GM12891 (cell line): ENCODE results near the gene CRIP2.

Experiments
- DNase-seq: peaks from one replicate; pipeline ENCODE4 v3.0.0; 2011; ENCODE audit warnings: low spot score; ENCODE audit not compliant: insufficient read length
- FAIRE-seq: peaks from 2 replicates; lab custom pipeline; 2011; peaks lifted over from hg19 to GRCh38; lab: Jason Lieb, UNC
- PAX5 ChIP-seq: IDR thresholded peaks from 2 replicates; pipeline ENCODE4 v1.6.1; 2011; ENCODE audit warnings: low read length, moderate library complexity, mild to moderate bottlenecking; ENCODE audit not compliant: insufficient read depth, severe bottlenecking
- POLR2A ChIP-seq: IDR thresholded peaks from 2 replicates; pipeline ENCODE4 v1.6.1; 2011; ENCODE audit warnings: low read depth, low read length, control low read depth
- POLR2AphosphoS5 ChIP-seq: IDR thresholded peaks from 2 replicates; pipeline ENCODE4 v1.6.1; 2011; ENCODE audit warnings: low read depth, low read length, control low read depth
- POU2F2 ChIP-seq: IDR thresholded peaks from 2 replicates; pipeline ENCODE4 v1.6.1; 2011; ENCODE audit warnings: low read depth, mild to moderate bottlenecking, control low read depth, low read length, moderate library complexity
- SPI1 ChIP-seq: IDR thresholded peaks from 2 replicates; pipeline ENCODE4 v1.6.1; 2011; ENCODE audit warnings: low read depth, low read length, control low read depth
- TAF1 ChIP-seq: IDR thresholded peaks from 2 replicates; pipeline ENCODE4 v1.6.1; 2011; ENCODE audit warnings: low read depth, low read length, control low read depth

CRIP2 gene

GRCh38 chr14:105458010-105458409, 16.6 kb upstream of the CRIP2 start:
- no peak for TF ChIP-seq POU2F2
- DNase-seq, result no peak
- no peak for FAIRE-seq

DNA sequence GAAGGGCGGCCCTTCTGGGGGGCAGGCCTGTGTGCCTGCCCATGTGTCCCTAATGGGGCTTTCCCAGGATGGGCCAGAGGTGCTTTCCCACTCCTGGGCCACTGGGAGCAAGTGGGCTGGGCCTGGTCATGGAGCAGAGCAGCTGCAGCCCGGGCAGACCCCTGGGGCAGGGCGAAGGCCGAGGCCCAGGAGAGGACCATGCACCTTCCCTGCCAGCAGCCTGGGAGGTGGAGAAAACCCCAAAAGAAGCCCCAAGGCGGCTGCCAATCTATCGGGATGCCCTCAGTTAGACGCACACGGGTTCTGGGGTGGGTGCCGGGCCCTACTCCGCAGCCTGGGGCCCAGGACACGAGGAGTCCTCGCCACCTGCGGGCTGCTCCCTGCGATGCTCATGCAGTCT, 16.1 kb upstream of the CRIP2 start:
- FAIRE-seq, result no peak
- no peak for DNase-seq
- TF ChIP-seq SPI1 (no peak), TAF1 (no peak), POLR2AphosphoS5 (no peak), POU2F2 (no peak), POLR2A (no peak), PAX5 (no peak)

GRCh38 chr14:105460116-105460515, 14.5 kb upstream of the CRIP2 start:
- TF ChIP-seq POU2F2 (no peak), POLR2A (no peak), TAF1 (no peak), POLR2AphosphoS5 (no peak), PAX5 (no peak), SPI1 (no peak)
- FAIRE-seq (no peak), DNase-seq (no peak)

DNA sequence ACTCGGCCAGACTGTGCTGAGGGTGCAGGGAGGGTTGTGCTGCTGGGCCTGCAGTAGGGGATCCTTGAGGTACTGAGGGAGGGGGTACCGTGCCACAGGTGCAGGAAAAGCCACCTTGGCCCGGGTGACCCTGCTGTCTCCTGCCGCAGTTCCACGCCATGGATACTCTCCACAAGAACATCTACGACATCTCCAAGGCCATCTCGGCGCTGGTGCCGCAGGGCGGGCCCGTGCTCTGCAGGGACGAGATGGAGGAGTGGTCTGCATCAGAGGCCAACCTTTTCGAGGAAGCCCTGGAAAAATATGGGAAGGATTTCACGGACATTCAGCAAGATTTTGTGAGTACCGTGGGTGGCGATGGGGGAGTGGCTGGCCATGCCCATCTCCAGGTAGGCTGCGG, 14.0 kb upstream of the CRIP2 start:
- no peak for TF ChIP-seq POU2F2
- no peak for TF ChIP-seq SPI1
- TF ChIP-seq POLR2A, result no peak
- no peak for TF ChIP-seq TAF1
- no peak for TF ChIP-seq POLR2AphosphoS5
- TF ChIP-seq PAX5, result no peak
- no peak for FAIRE-seq
- no peak for DNase-seq

DNA sequence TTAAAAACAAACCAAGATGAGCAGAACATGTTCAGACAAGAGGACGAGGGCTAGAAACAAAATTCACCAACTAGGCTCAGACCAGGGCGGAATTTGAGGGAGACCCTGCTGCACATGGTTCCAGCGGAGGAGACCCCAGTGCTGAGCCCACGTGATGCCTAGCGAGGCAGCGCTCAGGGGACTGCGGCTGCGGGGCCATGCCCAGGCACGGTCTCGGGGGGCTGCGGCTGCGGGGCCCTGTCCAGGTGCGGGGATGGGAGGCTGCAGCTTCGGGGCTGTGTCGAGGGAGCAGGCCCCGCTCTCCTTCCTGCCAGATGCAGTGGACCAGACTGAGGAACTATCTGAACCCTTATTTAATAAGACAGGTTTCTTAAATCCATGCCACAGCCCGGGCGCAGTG, 12.7 kb upstream of the CRIP2 start:
- DNase-seq, result no peak
- FAIRE-seq, result no peak
- TF ChIP-seq POU2F2, result no peak
- TF ChIP-seq TAF1, result no peak
- TF ChIP-seq PAX5, result no peak
- no peak for TF ChIP-seq SPI1
- no peak for TF ChIP-seq POLR2AphosphoS5
- no peak for TF ChIP-seq POLR2A

- TF ChIP-seq POLR2AphosphoS5 (no peak), SPI1 (no peak), TAF1 (no peak), POLR2A (no peak), POU2F2 (no peak), PAX5 (no peak)
- DNase-seq, result no peak
- FAIRE-seq, result no peak
Observed at GRCh38 chr14:105464501-105464900, 10.1 kb upstream of the CRIP2 start.

GRCh38 chr14:105465209-105466031, 9.2 kb upstream of the CRIP2 start:
- TF ChIP-seq SPI1 (no peak), POLR2AphosphoS5 (no peak), PAX5 (no peak), POU2F2 (no peak), TAF1 (no peak), POLR2A (no peak)
- DNase-seq (no peak), FAIRE-seq (no peak)

DNA sequence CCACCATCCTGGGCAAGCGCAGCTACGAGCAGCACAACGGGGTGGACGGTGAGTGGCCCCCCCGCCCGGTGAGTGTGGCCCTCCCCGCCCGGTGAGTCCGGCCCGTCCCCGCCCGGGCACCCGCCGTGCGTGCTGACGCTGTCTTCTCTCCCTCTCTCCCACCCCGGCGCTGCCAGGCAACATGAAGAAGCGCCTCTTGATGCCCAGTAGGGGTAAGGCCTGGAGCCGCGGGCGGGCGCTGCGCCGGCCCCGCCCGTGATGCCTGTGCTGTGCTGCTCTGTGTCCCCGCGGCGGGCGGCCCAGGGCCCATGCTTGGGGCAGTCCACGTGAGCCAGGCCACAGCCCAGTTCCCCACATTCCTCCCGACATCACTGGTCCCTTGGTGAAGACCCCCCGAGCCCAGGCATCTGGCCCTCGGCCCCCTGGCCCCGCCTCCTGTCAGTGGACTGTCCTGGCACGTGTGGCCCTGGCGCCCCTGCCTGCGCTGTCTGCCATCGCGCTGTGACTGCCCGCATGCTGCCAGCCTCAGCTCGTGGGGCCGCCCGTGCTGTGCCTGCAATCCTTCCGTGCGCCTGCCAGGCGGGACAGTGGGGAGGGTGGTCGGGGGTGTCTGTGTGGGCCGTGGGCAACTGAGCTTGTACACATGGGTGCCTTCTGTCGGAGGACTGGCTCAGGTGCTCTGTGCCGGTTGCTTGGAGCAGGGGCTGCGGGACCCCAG, 7.9 kb upstream of the CRIP2 start:
- TF ChIP-seq PAX5 (no peak), POU2F2 (no peak), SPI1 (no peak), POLR2AphosphoS5 (no peak), POLR2A (no peak), TAF1 (no peak)
- DNase-seq (no peak), FAIRE-seq (no peak)

DNA sequence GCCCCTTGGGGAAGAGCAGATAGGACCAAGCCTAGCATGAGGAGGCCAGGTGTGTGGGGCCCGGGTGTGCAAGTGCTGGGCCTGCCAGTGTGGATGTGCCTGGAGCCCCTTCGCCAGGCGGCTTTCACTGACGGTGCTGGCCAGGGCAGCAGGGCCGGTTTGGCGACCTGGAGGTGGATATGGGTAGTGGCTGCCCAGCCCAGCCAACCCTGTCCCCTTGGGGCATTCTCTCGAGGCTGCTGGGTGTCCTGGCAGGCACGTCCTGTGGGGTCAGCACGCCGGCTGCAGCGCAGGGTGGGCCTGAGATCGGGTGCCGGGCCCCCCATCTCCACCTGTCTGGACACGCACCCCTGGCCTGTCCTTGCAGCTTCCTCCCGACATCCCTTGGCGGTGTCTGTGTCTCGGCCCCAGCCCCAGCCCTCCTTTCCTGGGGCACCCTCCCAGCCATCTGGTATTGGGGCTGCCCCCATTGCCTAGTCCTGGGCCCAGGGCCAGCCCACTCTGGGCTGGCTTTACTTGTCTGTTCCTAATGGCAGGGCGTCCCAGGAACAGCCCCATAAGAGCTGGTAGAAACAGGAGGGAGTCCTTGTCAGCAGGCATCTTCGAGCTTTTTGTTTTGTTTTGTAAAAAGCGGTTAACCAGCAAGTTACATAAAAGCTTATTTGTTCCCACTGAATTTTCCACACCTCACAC, 7.2 kb upstream of the CRIP2 start:
- no peak for TF ChIP-seq POLR2A
- FAIRE-seq (no peak), DNase-seq (no peak)
